Measurements from ENCODE around the gene CMIP.

DNA sequence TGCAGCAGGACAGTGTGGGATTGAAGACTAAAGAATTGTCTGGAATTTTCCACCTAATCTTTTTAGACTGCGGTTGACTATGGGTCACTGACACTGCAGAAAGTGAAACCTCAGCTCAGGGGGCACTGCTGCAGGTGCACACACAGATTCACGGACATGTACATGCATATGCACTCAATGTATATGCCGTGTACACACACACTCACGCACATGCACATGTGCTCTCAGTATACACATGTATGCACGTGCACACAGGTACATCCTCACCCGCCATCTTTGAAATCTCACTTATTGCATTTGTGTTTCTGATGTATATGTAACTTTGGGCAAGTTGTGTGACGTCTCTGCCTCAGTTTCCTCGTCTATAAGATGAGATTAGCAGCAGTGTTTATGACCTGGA, 27.3 kb downstream of the CMIP start:
- TF ChIP-seq, protein P1, sequence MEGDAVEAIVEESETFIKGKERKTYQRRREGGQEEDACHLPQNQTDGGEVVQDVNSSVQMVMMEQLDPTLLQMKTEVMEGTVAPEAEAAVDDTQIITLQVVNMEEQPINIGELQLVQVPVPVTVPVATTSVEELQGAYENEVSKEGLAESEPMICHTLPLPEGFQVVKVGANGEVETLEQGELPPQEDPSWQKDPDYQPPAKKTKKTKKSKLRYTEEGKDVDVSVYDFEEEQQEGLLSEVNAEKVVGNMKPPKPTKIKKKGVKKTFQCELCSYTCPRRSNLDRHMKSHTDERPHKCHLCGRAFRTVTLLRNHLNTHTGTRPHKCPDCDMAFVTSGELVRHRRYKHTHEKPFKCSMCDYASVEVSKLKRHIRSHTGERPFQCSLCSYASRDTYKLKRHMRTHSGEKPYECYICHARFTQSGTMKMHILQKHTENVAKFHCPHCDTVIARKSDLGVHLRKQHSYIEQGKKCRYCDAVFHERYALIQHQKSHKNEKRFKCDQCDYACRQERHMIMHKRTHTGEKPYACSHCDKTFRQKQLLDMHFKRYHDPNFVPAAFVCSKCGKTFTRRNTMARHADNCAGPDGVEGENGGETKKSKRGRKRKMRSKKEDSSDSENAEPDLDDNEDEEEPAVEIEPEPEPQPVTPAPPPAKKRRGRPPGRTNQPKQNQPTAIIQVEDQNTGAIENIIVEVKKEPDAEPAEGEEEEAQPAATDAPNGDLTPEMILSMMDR (IDR thresholded peaks at IDR 0.05), result no peak
- no peak for TF ChIP-seq POLR2A (IDR thresholded peaks at IDR 0.05)

Data from Peyer's patch (tissue), 4 donors.